Measurements from ENCODE around the gene REST. TPM values are rescaled to one million over a fixed set of nuclear protein-coding genes. Genes with fewer than 3 reads are reported as not detected.

Gene REST
- total and polyA plus RNA-seq, 2 donors (not counting 1 experiment from before 2014, with no cell fraction given) = 30.5 to 33.0 TPM

- no peaks in the 10 kb centered on the region for H3K79me2 ChIP-seq (ENCODE audit: control insufficient read depth, insufficient read depth, low read length)
- no peak overlapping the region for H3K4me2 ChIP-seq (ENCODE audit: extremely low read depth, insufficient read depth, low read length)
- no peaks in the 10 kb centered on the region for H3K27me3 ChIP-seq (ENCODE audit: control insufficient read depth, insufficient read depth, low read length)
- H3K27ac ChIP-seq (ENCODE audit: insufficient read depth, low read length) = no peak overlapping the region
- no peak overlapping the region for H3K4me3 ChIP-seq (replicated peaks in 1 of 4; ENCODE audit: control extremely low read depth in 1 of 4, insufficient read depth in 1 of 4, low read depth in 3 of 4, low read length in 4 of 4)
- no peak overlapping the region for H3K9ac ChIP-seq (ENCODE audit: insufficient read depth, low read length)
- no peak for TF ChIP-seq CTCF (conservative IDR thresholded peaks at IDR 0.05 in 1 of 2, IDR thresholded peaks at IDR 0.05 in 1 of 2; ENCODE audit: low read depth in 1 of 2, low read length in 2 of 2)
- TF ChIP-seq EZH2 (IDR thresholded peaks at IDR 0.05; ENCODE audit: low read length, missing control alignments) = no peak
- no peaks in the 10 kb centered on the region for H3K9me3 ChIP-seq (ENCODE audit: control insufficient read depth, insufficient read depth, low read depth, low read length)
- no peaks in the 10 kb centered on the region for H4K20me1 ChIP-seq (ENCODE audit: control insufficient read depth, extremely low read depth, insufficient read depth, low read length)
- no peak for DNase-seq (ENCODE audit: low read depth in 2 of 2)
- peaks cover 6% of the 10 kb centered on the region for H3K4me1 ChIP-seq (ENCODE audit: control insufficient read depth, extremely low read depth, insufficient read depth, low read length)
- H3K36me3 ChIP-seq (ENCODE audit: control insufficient read depth, insufficient read depth, low read length) = no peaks in the 10 kb centered on the region
- H2AFZ ChIP-seq (ENCODE audit: low read length) = no peak overlapping the region
Observed at GRCh38 chr4:56940971-56941370, 33.3 kb downstream of the REST start.

- Histone ChIP-seq H3K27ac (ENCODE audit: insufficient read depth, low read length) (no peak overlapping the region), H3K4me2 (ENCODE audit: extremely low read depth, insufficient read depth, low read length) (no peak overlapping the region), H3K9me3 (ENCODE audit: control insufficient read depth, insufficient read depth, low read depth, low read length) (no peaks in the 10 kb centered on the region), H3K9ac (ENCODE audit: insufficient read depth, low read length) (no peak overlapping the region), H2AFZ (ENCODE audit: low read length) (no peak overlapping the region), H3K79me2 (ENCODE audit: control insufficient read depth, insufficient read depth, low read length) (no peaks in the 10 kb centered on the region), H3K36me3 (ENCODE audit: control insufficient read depth, insufficient read depth, low read length) (no peaks in the 10 kb centered on the region), H4K20me1 (ENCODE audit: control insufficient read depth, extremely low read depth, insufficient read depth, low read length) (no peaks in the 10 kb centered on the region), H3K27me3 (ENCODE audit: control insufficient read depth, insufficient read depth, low read length) (no peaks in the 10 kb centered on the region), H3K4me1 (ENCODE audit: control insufficient read depth, extremely low read depth, insufficient read depth, low read length) (peaks cover 6% of the 10 kb centered on the region), H3K4me3 (replicated peaks in 1 of 4; ENCODE audit: control extremely low read depth in 1 of 4, insufficient read depth in 1 of 4, low read depth in 3 of 4, low read length in 4 of 4) (no peak overlapping the region)
- DNase-seq (ENCODE audit: low read depth in 2 of 2) = no peak
- TF ChIP-seq CTCF (conservative IDR thresholded peaks at IDR 0.05 in 1 of 2, IDR thresholded peaks at IDR 0.05 in 1 of 2; ENCODE audit: low read depth in 1 of 2, low read length in 2 of 2) = no peak
- TF ChIP-seq EZH2 (IDR thresholded peaks at IDR 0.05; ENCODE audit: low read length, missing control alignments) = no peak
Observed at GRCh38 chr4:56941403-56941802, 33.7 kb downstream of the REST start.

GRCh38 chr4:56953680-56954520 lies 46.2 kb downstream of the REST start:
- Histone ChIP-seq H4K20me1 (ENCODE audit: control insufficient read depth, extremely low read depth, insufficient read depth, low read length) (no peaks in the 10 kb centered on the region), H3K79me2 (ENCODE audit: control insufficient read depth, insufficient read depth, low read length) (no peaks in the 10 kb centered on the region), H2AFZ (ENCODE audit: low read length) (no peak overlapping the region), H3K4me1 (ENCODE audit: control insufficient read depth, extremely low read depth, insufficient read depth, low read length) (peaks cover 6% of the 10 kb centered on the region), H3K9me3 (ENCODE audit: control insufficient read depth, insufficient read depth, low read depth, low read length) (no peaks in the 10 kb centered on the region), H3K4me2 (ENCODE audit: extremely low read depth, insufficient read depth, low read length) (no peak overlapping the region), H3K27ac (ENCODE audit: insufficient read depth, low read length) (no peak overlapping the region), H3K4me3 (replicated peaks in 1 of 4; ENCODE audit: control extremely low read depth in 1 of 4, insufficient read depth in 1 of 4, low read depth in 3 of 4, low read length in 4 of 4) (no peak overlapping the region), H3K9ac (ENCODE audit: insufficient read depth, low read length) (no peak overlapping the region), H3K36me3 (ENCODE audit: control insufficient read depth, insufficient read depth, low read length) (no peaks in the 10 kb centered on the region), H3K27me3 (ENCODE audit: control insufficient read depth, insufficient read depth, low read length) (no peaks in the 10 kb centered on the region)
- no peak for TF ChIP-seq CTCF (conservative IDR thresholded peaks at IDR 0.05 in 1 of 2, IDR thresholded peaks at IDR 0.05 in 1 of 2; ENCODE audit: low read depth in 1 of 2, low read length in 2 of 2)
- TF ChIP-seq EZH2 (IDR thresholded peaks at IDR 0.05; ENCODE audit: low read length, missing control alignments) = no peak
- no peak for DNase-seq (ENCODE audit: low read depth in 2 of 2)

Measured in fibroblast of lung (primary cell).